ENCODE results near the gene SRL.
A peak's percentile ranks its signal among the peaks of the same experiment; 100 is the strongest.

- TF ChIP-seq EZH2 (IDR thresholded peaks at IDR 0.05; ENCODE audit: borderline replicate concordance, insufficient read depth, low read depth, low read length, poor library complexity, severe bottlenecking) (no peak), CTCF (IDR thresholded peaks at IDR 0.05) (peak; percentile 36)
Measured at GRCh38 chr16:4261557-4262172, 19.8 kb upstream of the SRL start.
